Vagina (tissue), 2 donors: ENCODE data around the gene TMEM164. TPM values are rescaled to one million over a fixed set of nuclear protein-coding genes. Genes with fewer than 3 reads are reported as not detected.

Experiments used
- DNase-seq, 2 donors: peaks; one replicate each; pipeline ENCODE4 v3.0.0-alpha.2; 2017; ENCODE audit errors: extremely low spot score in 2 of 2
- H3K27ac ChIP-seq: fragments of 200-600 bp; sonication (generic); one replicate; pipeline ENCODE4 v1.5.1; 2019
- H3K27me3 ChIP-seq: fragments of 200-600 bp; sonication (generic); one replicate; pipeline ENCODE4 v1.5.1; 2019
- H3K36me3 ChIP-seq, 2 donors: fragments of 200-600 bp; sonication (generic); one replicate each; pipeline ENCODE4 v1.5.1; 2017 to 2019
- H3K4me1 ChIP-seq: fragments of 200-600 bp; sonication (generic); one replicate; pipeline ENCODE4 v1.5.1; 2019
- H3K4me3 ChIP-seq, 2 donors: fragments of 200-600 bp; sonication (generic); 1 replicate in 1 of 2; 2 replicates in 1 of 2; pipeline ENCODE4 v1.5.1; 2016 to 2019
- H3K9me3 ChIP-seq: fragments of 200-600 bp; sonication (generic); one replicate; pipeline ENCODE4 v1.5.1; 2019
- POLR2A ChIP-seq, 2 donors: fragments of 450-650 bp; IDR thresholded peaks; one replicate each; pipeline ENCODE4 v1.6.1; 2017; ENCODE audit warnings: antibody characterized with exemption in 2 of 2, mild to moderate bottlenecking in 2 of 2, moderate library complexity in 2 of 2
- POLR2AphosphoS5 ChIP-seq, 2 donors: sonication (generic); formaldehyde crosslinking; IDR thresholded peaks; one replicate each; pipeline ENCODE4 v1.9.0; 2017; ENCODE audit warnings: antibody characterized with exemption in 2 of 2, mild to moderate bottlenecking in 2 of 2, low read depth in 1 of 2; ENCODE audit not compliant: insufficient read depth in 1 of 2
- intact Hi-C: fragments of 100-400 bp; cut with DNase I; formaldehyde crosslinking; loops from one replicate; pipeline ENCODE4 v1.15.1; 2023
- total RNA-seq: library from RNA; depleted of rRNA; stranded (reverse); fragments of >200 nt; gene quantifications from one replicate; pipeline ENCODE4 v1.2.3, GENCODE V29; 2016
- TF ChIP-seq, protein P1 (sequence below), 3 experiments: fragments of 450-650 bp in 2 of 3; fragments of 200-600 bp in 1 of 3; sonication (generic) in 1 of 3; IDR thresholded peaks; one replicate each; pipeline ENCODE4 v1.5.1; 2017 to 2019; ENCODE audit warnings: antibody characterized with exemption in 3 of 3, mild to moderate bottlenecking in 2 of 3, moderate library complexity in 2 of 3

The TMEM164 gene
- total RNA-seq, 1 donor from 2014 or later = 10.8 TPM

DNA sequence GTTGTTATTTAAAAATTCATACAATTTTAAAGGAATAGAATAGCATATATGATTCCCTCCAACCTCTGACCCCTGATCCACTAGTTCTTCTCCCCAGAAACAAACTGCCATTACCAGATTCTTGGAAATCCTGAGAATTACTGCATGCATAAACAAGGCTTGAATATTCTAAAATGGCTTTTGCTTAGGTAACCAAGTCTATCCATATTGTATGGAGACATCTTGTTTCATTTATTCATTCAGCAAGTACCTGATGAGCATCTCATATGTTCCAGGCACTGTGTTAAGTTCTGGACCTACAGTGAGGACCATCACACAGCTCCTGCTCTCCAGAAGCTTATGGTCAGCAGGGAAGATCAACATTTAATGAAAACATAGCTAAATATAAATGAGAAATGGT lies 49.4 kb downstream of the TMEM164 start:
- DNase-seq = no peak
- H3K4me3 ChIP-seq = no peak overlapping the region
- H3K9me3 ChIP-seq = no peaks in the 10 kb centered on the region
- TF ChIP-seq POLR2A (IDR thresholded peaks at IDR 0.05) (no peak), POLR2AphosphoS5 (IDR thresholded peaks at IDR 0.05; ENCODE audit: insufficient read depth in 1 of 2, low read depth in 1 of 2) (no peak)
- TF ChIP-seq, protein P1, sequence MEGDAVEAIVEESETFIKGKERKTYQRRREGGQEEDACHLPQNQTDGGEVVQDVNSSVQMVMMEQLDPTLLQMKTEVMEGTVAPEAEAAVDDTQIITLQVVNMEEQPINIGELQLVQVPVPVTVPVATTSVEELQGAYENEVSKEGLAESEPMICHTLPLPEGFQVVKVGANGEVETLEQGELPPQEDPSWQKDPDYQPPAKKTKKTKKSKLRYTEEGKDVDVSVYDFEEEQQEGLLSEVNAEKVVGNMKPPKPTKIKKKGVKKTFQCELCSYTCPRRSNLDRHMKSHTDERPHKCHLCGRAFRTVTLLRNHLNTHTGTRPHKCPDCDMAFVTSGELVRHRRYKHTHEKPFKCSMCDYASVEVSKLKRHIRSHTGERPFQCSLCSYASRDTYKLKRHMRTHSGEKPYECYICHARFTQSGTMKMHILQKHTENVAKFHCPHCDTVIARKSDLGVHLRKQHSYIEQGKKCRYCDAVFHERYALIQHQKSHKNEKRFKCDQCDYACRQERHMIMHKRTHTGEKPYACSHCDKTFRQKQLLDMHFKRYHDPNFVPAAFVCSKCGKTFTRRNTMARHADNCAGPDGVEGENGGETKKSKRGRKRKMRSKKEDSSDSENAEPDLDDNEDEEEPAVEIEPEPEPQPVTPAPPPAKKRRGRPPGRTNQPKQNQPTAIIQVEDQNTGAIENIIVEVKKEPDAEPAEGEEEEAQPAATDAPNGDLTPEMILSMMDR (IDR thresholded peaks at IDR 0.05) = no peak
- no peak overlapping the region for H3K27ac ChIP-seq
- intact Hi-C loops = no loop called here
- H3K27me3 ChIP-seq = no peaks in the 10 kb centered on the region
- no peaks in the 10 kb centered on the region for H3K4me1 ChIP-seq
- no peaks in the 10 kb centered on the region for H3K36me3 ChIP-seq

DNA sequence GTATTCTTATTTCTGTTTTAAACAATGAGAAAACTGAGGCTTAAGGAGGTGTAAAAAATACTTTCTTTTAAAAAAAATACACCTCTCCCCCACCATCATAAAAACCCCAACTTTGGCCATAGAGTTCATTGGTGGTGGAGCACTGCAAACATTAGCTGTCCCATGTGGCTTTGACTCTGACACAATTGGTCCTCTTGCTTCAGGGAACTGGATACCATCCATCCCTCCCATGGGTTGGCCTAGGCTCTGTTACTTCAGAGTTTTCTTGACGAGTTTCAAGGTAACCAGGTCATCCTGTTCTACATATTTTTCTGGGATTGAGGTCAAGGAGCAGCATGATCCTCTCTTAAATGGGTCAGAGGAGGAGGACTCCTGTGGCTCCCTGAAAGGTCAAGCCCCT lies 50.5 kb downstream of the TMEM164 start:
- H3K4me1 ChIP-seq = no peaks in the 10 kb centered on the region
- intact Hi-C loops = no loop called here
- no peaks in the 10 kb centered on the region for H3K36me3 ChIP-seq
- no peaks in the 10 kb centered on the region for H3K9me3 ChIP-seq
- TF ChIP-seq POLR2AphosphoS5 (IDR thresholded peaks at IDR 0.05; ENCODE audit: insufficient read depth in 1 of 2, low read depth in 1 of 2) = no peak
- TF ChIP-seq, protein P1 (IDR thresholded peaks at IDR 0.05) = no peak
- TF ChIP-seq POLR2A (IDR thresholded peaks at IDR 0.05) = no peak
- DNase-seq = no peak
- no peak overlapping the region for H3K27ac ChIP-seq
- H3K4me3 ChIP-seq = no peak overlapping the region
- no peaks in the 10 kb centered on the region for H3K27me3 ChIP-seq

DNA sequence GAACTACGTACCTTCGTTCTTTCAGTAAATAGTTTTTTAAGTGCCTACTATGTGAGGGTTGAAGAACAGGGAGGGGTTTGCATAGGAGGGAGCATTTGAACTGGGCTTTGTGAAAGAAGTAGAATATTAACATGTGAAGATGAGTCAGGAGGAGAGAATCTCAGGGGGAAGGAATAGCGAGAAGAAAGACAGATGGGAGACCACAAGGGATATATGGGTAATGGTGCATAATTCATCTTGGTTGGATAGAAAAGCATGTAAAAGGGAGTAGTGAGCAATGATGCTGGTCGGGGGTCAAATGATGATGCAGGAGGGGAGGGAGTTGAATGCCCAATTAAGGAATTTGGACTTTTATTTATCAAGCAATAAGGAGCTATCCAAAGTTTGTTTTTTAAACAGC lies 52.7 kb downstream of the TMEM164 start:
- no peak for TF ChIP-seq POLR2AphosphoS5 (IDR thresholded peaks at IDR 0.05; ENCODE audit: insufficient read depth in 1 of 2, low read depth in 1 of 2)
- no peak for TF ChIP-seq POLR2A (IDR thresholded peaks at IDR 0.05)
- TF ChIP-seq, protein P1 (IDR thresholded peaks at IDR 0.05) = no peak

DNA sequence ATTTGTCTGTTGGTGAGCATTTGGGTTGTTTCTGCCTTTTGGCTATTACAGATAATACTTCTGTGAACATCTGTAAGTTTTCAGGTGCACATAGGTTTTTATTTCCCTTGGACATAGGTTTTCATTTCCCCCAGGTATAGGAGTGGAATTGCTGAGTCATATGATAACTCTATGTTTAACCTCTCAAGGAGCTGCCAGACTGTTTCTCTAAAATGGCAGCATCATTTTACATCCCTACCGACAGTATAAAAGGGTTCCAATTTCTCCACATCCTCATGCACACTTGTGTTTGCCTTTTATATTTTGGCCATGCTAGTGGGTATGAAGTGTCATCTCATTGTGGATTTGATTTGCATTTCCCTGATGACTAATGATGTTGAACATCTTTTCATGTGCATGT lies 53.5 kb downstream of the TMEM164 start:
- Histone ChIP-seq H3K4me1 (no peaks in the 10 kb centered on the region), H3K9me3 (no peaks in the 10 kb centered on the region), H3K4me3 (no peak overlapping the region), H3K36me3 (no peaks in the 10 kb centered on the region), H3K27me3 (no peaks in the 10 kb centered on the region), H3K27ac (no peak overlapping the region)
- intact Hi-C loops = no loop called here
- DNase-seq = no peak
- TF ChIP-seq POLR2A (IDR thresholded peaks at IDR 0.05) (no peak), POLR2AphosphoS5 (IDR thresholded peaks at IDR 0.05; ENCODE audit: insufficient read depth in 1 of 2, low read depth in 1 of 2) (no peak)
- TF ChIP-seq, protein P1 (IDR thresholded peaks at IDR 0.05) = no peak

More for the DNA sequence above, 52.7 kb downstream of the TMEM164 start:
- H3K36me3 ChIP-seq = no peaks in the 10 kb centered on the region
- H3K4me3 ChIP-seq = no peak overlapping the region
- H3K9me3 ChIP-seq = no peaks in the 10 kb centered on the region
- no peak for DNase-seq
- no peaks in the 10 kb centered on the region for H3K4me1 ChIP-seq
- intact Hi-C loops = no loop called here
- no peak overlapping the region for H3K27ac ChIP-seq
- H3K27me3 ChIP-seq = no peaks in the 10 kb centered on the region

DNA sequence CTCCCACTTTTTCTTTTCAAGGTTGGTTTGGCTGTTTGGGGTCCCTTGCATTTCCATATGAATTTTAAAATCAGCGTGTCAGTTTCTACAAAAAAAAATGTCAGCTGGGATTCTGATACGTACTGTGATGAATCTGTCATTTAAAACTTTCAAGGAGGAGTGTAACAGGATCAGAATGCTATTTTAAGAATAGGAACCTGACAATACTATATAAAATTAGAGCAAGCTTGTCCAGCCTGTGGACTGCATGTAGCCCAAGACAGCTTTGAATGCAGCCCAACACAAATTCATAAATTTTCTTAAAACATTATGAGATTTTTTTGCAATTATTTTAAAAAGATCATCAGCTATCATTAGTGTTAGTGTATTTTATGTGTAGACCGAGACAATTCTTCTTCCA lies 56.5 kb downstream of the TMEM164 start:
- Histone ChIP-seq H3K9me3 (no peaks in the 10 kb centered on the region), H3K27me3 (no peaks in the 10 kb centered on the region), H3K27ac (no peak overlapping the region), H3K4me3 (no peak overlapping the region), H3K36me3 (no peaks in the 10 kb centered on the region), H3K4me1 (no peaks in the 10 kb centered on the region)
- TF ChIP-seq POLR2AphosphoS5 (IDR thresholded peaks at IDR 0.05; ENCODE audit: insufficient read depth in 1 of 2, low read depth in 1 of 2) (no peak), POLR2A (IDR thresholded peaks at IDR 0.05) (no peak)
- TF ChIP-seq, protein P1 (IDR thresholded peaks at IDR 0.05) = no peak
- intact Hi-C loops = no loop called here
- no peak for DNase-seq
